Fibroblast of mammary gland (primary cell): ENCODE measurements around the gene NRXN3.

Experiments
- DNase-seq: peaks from one replicate; pipeline ENCODE4 v3.0.0-alpha.2; 2010; ENCODE audit warnings: low read depth
- H3K4me3 ChIP-seq: 2 replicates; pipeline ENCODE4 v1.5.1; 2011; ENCODE audit warnings: low read depth, mild to moderate bottlenecking, low read length, moderate library complexity; ENCODE audit not compliant: control insufficient read depth
- CTCF ChIP-seq: conservative IDR thresholded peaks from 2 replicates; pipeline ENCODE4 v1.5.1; 2011; ENCODE audit warnings: low read depth, low read length, inconsistent platforms; ENCODE audit not compliant: control insufficient read depth, insufficient read depth

NRXN3 gene

GRCh38 chr14:78184157-78184556 lies 14.0 kb downstream of the NRXN3 start:
- DNase-seq, result no peak
- no peak overlapping the region for H3K4me3 ChIP-seq
- no peak for TF ChIP-seq CTCF

- no peak for DNase-seq
- TF ChIP-seq CTCF, result no peak
- H3K4me3 ChIP-seq, result no peak overlapping the region
Observed at GRCh38 chr14:78186277-78186676, 16.1 kb downstream of the NRXN3 start.

GRCh38 chr14:78188882-78189281 lies 18.7 kb downstream of the NRXN3 start:
- no peak for TF ChIP-seq CTCF
- DNase-seq, result no peak
- no peak overlapping the region for H3K4me3 ChIP-seq

- no peak for DNase-seq
- no peak for TF ChIP-seq CTCF
- no peak overlapping the region for H3K4me3 ChIP-seq
Observed at GRCh38 chr14:78195431-78195830, 25.3 kb downstream of the NRXN3 start.

GRCh38 chr14:78196323-78196722 lies 26.1 kb downstream of the NRXN3 start:
- no peak for TF ChIP-seq CTCF
- H3K4me3 ChIP-seq, result no peak overlapping the region
- no peak for DNase-seq

- TF ChIP-seq CTCF, result no peak
- H3K4me3 ChIP-seq, result no peak overlapping the region
- DNase-seq, result no peak
Observed at GRCh38 chr14:78197051-78197450, 26.9 kb downstream of the NRXN3 start.

GRCh38 chr14:78202163-78202562 lies 32.0 kb downstream of the NRXN3 start:
- no peak for DNase-seq
- H3K4me3 ChIP-seq, result no peak overlapping the region
- no peak for TF ChIP-seq CTCF
